Fibroblast of lung (primary cell): ENCODE results near the gene RFX8. TPM values are rescaled to one million over a fixed set of nuclear protein-coding genes. Genes with fewer than 3 reads are reported as not detected.

ENCODE experiments used
- DNase-seq, 2 donors: peaks; one replicate each; pipeline versions ENCODE4 v3.0.0 to v3.0.0-alpha.2; 2010; ENCODE audit warnings: low read depth in 2 of 2
- H2AFZ ChIP-seq: 2 replicates; pipeline ENCODE4 v1.5.1; 2012; ENCODE audit warnings: low read length, control low read depth, inconsistent platforms
- H3K27ac ChIP-seq: 2 replicates; pipeline ENCODE4 v1.5.1; 2011; ENCODE audit warnings: low read length, control low read depth; ENCODE audit not compliant: insufficient read depth
- H3K27me3 ChIP-seq: 2 replicates; pipeline ENCODE4 v1.5.1; 2011; ENCODE audit warnings: mild to moderate bottlenecking, low read length; ENCODE audit not compliant: control insufficient read depth, insufficient read depth
- H3K36me3 ChIP-seq: 2 replicates; pipeline ENCODE4 v1.5.1; 2011; ENCODE audit warnings: low read length; ENCODE audit not compliant: control insufficient read depth, insufficient read depth
- H3K4me1 ChIP-seq: 2 replicates; pipeline ENCODE4 v1.5.1; 2011; ENCODE audit warnings: low read length; ENCODE audit not compliant: control insufficient read depth, insufficient read depth; ENCODE audit errors: extremely low read depth
- H3K4me2 ChIP-seq: 2 replicates; pipeline ENCODE4 v1.5.1; 2011; ENCODE audit warnings: low read length, control low read depth; ENCODE audit not compliant: insufficient read depth; ENCODE audit errors: extremely low read depth
- H3K4me3 ChIP-seq, 4 experiments: fragments of 200-600 bp in 1 of 4; sonication (generic) in 1 of 4; replicated peaks in 1 of 4; 2 replicates each; pipeline ENCODE4 v1.5.1; 2011 to 2016; ENCODE audit warnings: low read length in 4 of 4, low read depth in 3 of 4, mild to moderate bottlenecking in 3 of 4, control low read depth in 2 of 4, inconsistent platforms in 1 of 4, mixed read lengths in 1 of 4; ENCODE audit not compliant: insufficient read depth in 1 of 4; ENCODE audit errors: control extremely low read depth in 1 of 4
- H3K79me2 ChIP-seq: 2 replicates; pipeline ENCODE4 v1.5.1; 2012; ENCODE audit warnings: mild to moderate bottlenecking, low read length, inconsistent platforms; ENCODE audit not compliant: control insufficient read depth, insufficient read depth
- H3K9ac ChIP-seq: 2 replicates; pipeline ENCODE4 v1.5.1; 2011; ENCODE audit warnings: mild to moderate bottlenecking, low read length, control low read depth; ENCODE audit not compliant: insufficient read depth
- H3K9me3 ChIP-seq: 2 replicates; pipeline ENCODE4 v1.5.1; 2012; ENCODE audit warnings: low read depth, low read length; ENCODE audit not compliant: control insufficient read depth, insufficient read depth
- H4K20me1 ChIP-seq: 2 replicates; pipeline ENCODE4 v1.5.1; 2011; ENCODE audit warnings: low read length; ENCODE audit not compliant: control insufficient read depth, insufficient read depth; ENCODE audit errors: extremely low read depth
- EZH2 ChIP-seq: IDR thresholded peaks from 2 replicates; pipeline ENCODE4 v1.5.1; 2012; ENCODE audit warnings: low read length, control low read depth, mild to moderate bottlenecking; ENCODE audit errors: missing control alignments
- polyA plus RNA-seq, 2 donors: library from polyadenylated mRNA; depleted of rRNA in 1 of 2; stranded (reverse) in 1 of 2; unstranded in 1 of 2; fragments of >200 nt; gene quantifications; 2 replicates each; pipeline ENCODE4 v1.2.1, GENCODE V29; 2011 to 2012; ENCODE audit warnings: missing spikeins in 1 of 2
- total RNA-seq: library from RNA; depleted of rRNA; stranded (reverse); fragments of >200 nt; gene quantifications from 2 replicates; pipeline ENCODE4 v1.2.1, GENCODE V29; 2014
- TF ChIP-seq, protein P1 (sequence below), 2 donors: IDR thresholded peaks in 1 of 2; conservative IDR thresholded peaks in 1 of 2; 1 replicate in 1 of 2; 2 replicates in 1 of 2; pipeline ENCODE4 v1.5.1; 2011 to 2012; ENCODE audit warnings: low read length in 2 of 2, control low read depth in 1 of 2, inconsistent platforms in 1 of 2, low read depth in 1 of 2, mild to moderate bottlenecking in 1 of 2

RFX8 gene
- total and polyA plus RNA-seq, 2 donors (not counting 1 experiment from before 2014, with no cell fraction given): 4.3 to 12.4 TPM

DNA sequence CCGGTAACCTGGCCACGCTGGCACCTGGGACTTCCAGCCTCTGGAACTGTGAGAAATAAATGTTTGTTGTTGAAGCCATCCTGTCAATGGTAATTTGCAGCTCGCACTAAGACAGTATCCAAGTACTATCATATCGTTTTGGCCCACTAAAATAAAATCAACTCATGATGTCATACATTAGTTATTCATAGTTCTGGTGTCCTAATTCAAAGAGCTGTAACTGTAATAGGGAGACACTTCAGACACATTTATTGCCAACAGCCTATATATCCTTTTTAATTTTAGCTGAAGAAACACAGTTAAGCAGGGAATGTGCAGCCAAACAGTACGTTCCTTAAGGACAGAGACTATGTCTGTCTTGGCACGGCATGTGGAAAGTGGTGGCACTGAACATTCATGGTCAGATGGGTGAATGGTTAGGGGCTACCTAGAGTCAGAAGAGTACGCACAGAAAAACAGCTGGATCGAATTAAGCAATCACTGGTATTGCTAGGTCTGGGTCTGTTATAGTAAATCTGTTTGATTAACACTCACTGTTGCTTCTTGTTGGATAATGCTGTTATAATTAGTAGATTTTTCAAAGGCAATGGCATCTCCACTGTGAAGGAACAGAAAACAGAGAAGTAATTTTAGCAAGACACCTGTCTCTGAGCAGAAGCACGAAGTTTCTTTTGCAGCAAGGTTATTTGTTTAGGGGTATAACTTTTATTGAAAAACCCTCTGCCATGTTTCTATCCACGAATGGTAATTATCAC lies 46.3 kb downstream of the RFX8 start:
- Histone ChIP-seq H4K20me1 (no peaks in the 10 kb centered on the region), H3K36me3 (peaks cover 5% of the 10 kb centered on the region), H3K79me2 (peaks cover 5% of the 10 kb centered on the region), H2AFZ (no peak overlapping the region), H3K27me3 (no peaks in the 10 kb centered on the region), H3K27ac (no peak overlapping the region), H3K9me3 (no peaks in the 10 kb centered on the region), H3K9ac (no peak overlapping the region), H3K4me1 (peaks cover 3% of the 10 kb centered on the region), H3K4me3 (no peak overlapping the region), H3K4me2 (no peak overlapping the region)
- no peak for DNase-seq
- TF ChIP-seq, protein P1, sequence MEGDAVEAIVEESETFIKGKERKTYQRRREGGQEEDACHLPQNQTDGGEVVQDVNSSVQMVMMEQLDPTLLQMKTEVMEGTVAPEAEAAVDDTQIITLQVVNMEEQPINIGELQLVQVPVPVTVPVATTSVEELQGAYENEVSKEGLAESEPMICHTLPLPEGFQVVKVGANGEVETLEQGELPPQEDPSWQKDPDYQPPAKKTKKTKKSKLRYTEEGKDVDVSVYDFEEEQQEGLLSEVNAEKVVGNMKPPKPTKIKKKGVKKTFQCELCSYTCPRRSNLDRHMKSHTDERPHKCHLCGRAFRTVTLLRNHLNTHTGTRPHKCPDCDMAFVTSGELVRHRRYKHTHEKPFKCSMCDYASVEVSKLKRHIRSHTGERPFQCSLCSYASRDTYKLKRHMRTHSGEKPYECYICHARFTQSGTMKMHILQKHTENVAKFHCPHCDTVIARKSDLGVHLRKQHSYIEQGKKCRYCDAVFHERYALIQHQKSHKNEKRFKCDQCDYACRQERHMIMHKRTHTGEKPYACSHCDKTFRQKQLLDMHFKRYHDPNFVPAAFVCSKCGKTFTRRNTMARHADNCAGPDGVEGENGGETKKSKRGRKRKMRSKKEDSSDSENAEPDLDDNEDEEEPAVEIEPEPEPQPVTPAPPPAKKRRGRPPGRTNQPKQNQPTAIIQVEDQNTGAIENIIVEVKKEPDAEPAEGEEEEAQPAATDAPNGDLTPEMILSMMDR (conservative IDR thresholded peaks at IDR 0.05 in 1 of 2, IDR thresholded peaks at IDR 0.05 in 1 of 2; ENCODE audit: low read depth in 1 of 2, low read length in 2 of 2): no peak
- TF ChIP-seq EZH2: no peak

DNA sequence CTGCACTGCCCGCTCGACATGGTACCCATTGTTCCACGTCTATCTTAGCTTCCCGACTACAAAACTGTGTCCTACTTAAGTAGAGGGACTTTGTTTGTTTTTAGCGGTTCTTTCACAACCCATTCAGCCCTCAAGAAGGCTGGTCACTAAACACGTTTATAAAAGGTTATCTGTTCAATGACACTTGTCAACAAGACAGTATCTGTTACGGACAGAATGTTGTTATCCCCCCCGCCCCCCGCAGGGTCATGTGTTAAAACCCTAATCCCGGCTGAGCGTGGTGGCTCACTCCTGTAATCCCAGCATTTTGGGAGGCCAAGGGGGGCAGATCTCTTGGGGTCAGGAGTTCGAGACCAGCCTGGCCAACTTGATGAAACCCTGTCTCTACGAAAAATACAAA lies 47.2 kb downstream of the RFX8 start:
- Histone ChIP-seq H3K4me3 (no peak overlapping the region), H3K27ac (no peak overlapping the region), H3K36me3 (peaks cover 5% of the 10 kb centered on the region), H3K4me1 (peaks cover 3% of the 10 kb centered on the region), H3K9me3 (no peaks in the 10 kb centered on the region), H3K4me2 (no peak overlapping the region), H2AFZ (no peak overlapping the region), H3K9ac (no peak overlapping the region), H3K27me3 (no peaks in the 10 kb centered on the region), H4K20me1 (no peaks in the 10 kb centered on the region), H3K79me2 (peaks cover 5% of the 10 kb centered on the region)
- TF ChIP-seq, protein P1 (conservative IDR thresholded peaks at IDR 0.05 in 1 of 2, IDR thresholded peaks at IDR 0.05 in 1 of 2; ENCODE audit: low read depth in 1 of 2, low read length in 2 of 2): no peak
- no peak for TF ChIP-seq EZH2
- no peak for DNase-seq

DNA sequence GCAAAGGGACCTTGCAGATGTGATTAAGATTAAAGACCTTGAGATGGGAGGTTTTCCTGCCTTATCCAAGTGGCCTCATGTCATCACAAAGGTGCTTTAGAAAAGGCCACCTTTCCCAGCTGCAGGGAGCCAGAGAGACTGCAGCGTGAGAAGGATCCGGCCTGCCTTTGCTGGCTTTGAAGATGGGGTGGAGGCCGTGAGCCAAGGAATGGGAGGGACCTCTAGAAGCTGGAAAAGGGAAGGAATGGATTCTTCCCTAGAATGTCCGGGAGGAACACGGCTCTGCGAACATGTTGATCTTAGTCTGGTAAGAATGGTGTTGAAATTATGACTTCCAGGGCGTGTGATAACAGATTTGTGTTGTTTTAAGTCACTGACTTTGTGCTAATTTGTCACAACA lies 47.7 kb downstream of the RFX8 start:
- H3K4me1 ChIP-seq: no peaks in the 10 kb centered on the region

More for the DNA sequence above, 47.7 kb downstream of the RFX8 start:
- H3K4me2 ChIP-seq: no peak overlapping the region
- H3K36me3 ChIP-seq: peaks cover 5% of the 10 kb centered on the region
- H2AFZ ChIP-seq: no peak overlapping the region
- H3K27me3 ChIP-seq: no peaks in the 10 kb centered on the region
- no peak for DNase-seq
- no peaks in the 10 kb centered on the region for H3K9me3 ChIP-seq
- no peak overlapping the region for H3K27ac ChIP-seq
- H3K9ac ChIP-seq: no peak overlapping the region
- H4K20me1 ChIP-seq: no peaks in the 10 kb centered on the region
- H3K79me2 ChIP-seq: peaks cover 2% of the 10 kb centered on the region
- H3K4me3 ChIP-seq: no peak overlapping the region
- TF ChIP-seq EZH2: no peak
- TF ChIP-seq, protein P1 (conservative IDR thresholded peaks at IDR 0.05 in 1 of 2, IDR thresholded peaks at IDR 0.05 in 1 of 2; ENCODE audit: low read depth in 1 of 2, low read length in 2 of 2): no peak
